ENCODE data around the gene USP49. TPM values are rescaled to one million over a fixed set of nuclear protein-coding genes. Genes with fewer than 3 reads are reported as not detected.

USP49 gene
- total and polyA plus RNA-seq, 10 of the 15 experiments (the other 5 are each of a cell fraction or from before 2014, with no cell fraction given) = 1.0 to 7.7 (median 4.3) TPM

DNA sequence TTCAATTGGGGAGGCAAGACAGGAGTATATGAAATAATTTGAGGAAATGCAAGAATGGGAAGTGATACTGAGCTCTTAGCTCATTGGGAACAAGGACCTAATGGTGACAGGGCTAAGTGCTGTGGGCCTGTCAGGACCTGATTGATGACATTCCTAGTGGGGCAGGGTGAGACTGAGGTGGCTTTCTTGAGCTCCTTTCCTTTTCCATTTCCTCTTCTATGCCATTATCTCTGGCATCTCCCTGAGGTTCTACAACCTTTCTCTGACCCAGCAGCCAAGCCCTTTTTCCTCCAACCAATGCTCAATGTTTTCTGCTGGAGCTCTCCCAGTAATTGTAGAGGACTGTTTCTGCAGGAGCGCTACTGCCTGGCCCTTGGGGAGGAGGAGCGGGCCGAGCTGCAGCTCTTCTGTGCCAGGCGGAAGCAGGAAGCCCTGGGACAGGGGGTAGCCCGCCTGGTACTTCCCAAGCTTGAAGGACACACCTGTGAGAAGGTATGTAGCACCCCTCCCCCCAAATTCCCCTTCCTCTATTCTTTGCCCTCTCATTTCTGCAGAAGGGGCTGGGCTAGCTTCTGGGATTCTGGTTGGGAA is 110.5 kb downstream of the USP49 start:
- Histone ChIP-seq H3K27ac (ENCODE audit: control insufficient read depth, insufficient read depth) (no peak overlapping the region), H3K27me3 (replicated peaks in 1 of 2; ENCODE audit: control insufficient read depth in 2 of 2, insufficient read depth in 2 of 2, low read length in 1 of 2) (no peaks in the 10 kb centered on the region), H3K4me1 (ENCODE audit: control insufficient read depth, insufficient read depth, low read length) (peaks cover 30% of the 10 kb centered on the region), H4K20me1 (ENCODE audit: control insufficient read depth, insufficient read depth) (no peaks in the 10 kb centered on the region), H3K79me2 (ENCODE audit: control insufficient read depth, insufficient read depth, low read length) (peaks cover 22% of the 10 kb centered on the region), H3K4me2 (ENCODE audit: control insufficient read depth, insufficient read depth) (no peak overlapping the region), H3K36me3 (ENCODE audit: control insufficient read depth in 2 of 2, insufficient read depth in 2 of 2, low read length in 1 of 2) (peaks cover 0 to 7% of the 10 kb centered on the region in 2 experiments; a peak in 2 of 4 replicates), H3K9me3 (replicated peaks; ENCODE audit: control insufficient read depth, insufficient read depth, low read length) (no peaks in the 10 kb centered on the region), H3K4me3 (no peak overlapping the region), H2AFZ (ENCODE audit: control insufficient read depth, low read depth, low read length) (no peak overlapping the region), H3K9ac (ENCODE audit: control insufficient read depth, insufficient read depth, low read length) (no peak overlapping the region)
- intact Hi-C loops (cut with micrococcal nuclease; ENCODE audit: unreplicated experiment) = loop anchor here (5.0 kb wide), 4 partner anchors 113 to 778 kb away; partner anchors contain the start of genes BYSL, MED20, UBR2 and USP49
- no peak for ATAC-seq
- 69% methylated on average over 5 of the region's 5 CpGs for WGBS (ENCODE audit: insufficient coverage, insufficient replicate concordance, low lambda C conversion rate, missing lambda C conversion rate)
- RAD21 ChIA-PET (ENCODE audit: unreplicated experiment) = interaction anchor here (0.6 to 5.0 kb wide), 7 partner anchors 52 to 380 kb away, joined by 3 to 80 read pairs (median 3); partner anchors contain the start of genes BYSL and MED20
- no TSS peak for BruUV-seq (replicated peaks)
- DNase-seq (ENCODE audit: low read depth, low spot score) = no peak
- CTCF ChIA-PET = interaction anchor here (0.9 to 8.3 kb wide), 10 partner anchors 9 to 478 kb away, joined by 3 to 141 read pairs (median 5); partner anchors contain the start of genes BYSL, MED20 and TAF8
- POLR2A ChIA-PET = no interaction called here
- no peak for FAIRE-seq
- in situ Hi-C loops (cut with MboI) = loop anchor here (5.0 kb wide), 1 partner anchor 258 kb away; no protein-coding TSS in a partner anchor
- SMC1A ChIA-PET (ENCODE audit: uncharacterized antibody, unreplicated experiment) = interaction anchor here (0.6 to 5.6 kb wide), 10 partner anchors 10 to 431 kb away, joined by 3 to 54 read pairs (median 3); partner anchors contain the start of genes BYSL and MED20
- TF ChIP-seq IKZF2 (IDR thresholded peaks at IDR 0.05) (0 out of 4 replicates have a peak, but pooled peaks of 1 of the 2 experiments have one; percentile 31), NR2F1 (conservative IDR thresholded peaks at IDR 0.05) (no peak), CHD4 (IDR thresholded peaks at IDR 0.05) (no peak), NFYB (IDR thresholded peaks at IDR 0.05; ENCODE audit: insufficient read depth, low read depth, low read length) (no peak), SPI1 (IDR thresholded peaks at IDR 0.05; ENCODE audit: borderline replicate concordance, insufficient read depth, low read depth, low read length) (peak; percentile 76; the same call in 1 of the 2 replicates), GATAD2B (conservative IDR thresholded peaks at IDR 0.05; ENCODE audit: low read depth) (no peak), IKZF1 (conservative IDR thresholded peaks at IDR 0.05) (0 out of 2 replicates have a peak, but pooled peaks have one; percentile 26), NR2C2 (IDR thresholded peaks at IDR 0.05; ENCODE audit: borderline replicate concordance, control insufficient read depth, insufficient read length, low read depth) (no peak), ZNF217 (IDR thresholded peaks at IDR 0.05) (no peak), NRF1 (conservative IDR thresholded peaks at IDR 0.05; ENCODE audit: low read depth, low read length) (no peak), SIX5 (IDR thresholded peaks at IDR 0.05; ENCODE audit: low read depth, low read length, severe bottlenecking) (no peak)
- TF ChIP-seq, protein P1, sequence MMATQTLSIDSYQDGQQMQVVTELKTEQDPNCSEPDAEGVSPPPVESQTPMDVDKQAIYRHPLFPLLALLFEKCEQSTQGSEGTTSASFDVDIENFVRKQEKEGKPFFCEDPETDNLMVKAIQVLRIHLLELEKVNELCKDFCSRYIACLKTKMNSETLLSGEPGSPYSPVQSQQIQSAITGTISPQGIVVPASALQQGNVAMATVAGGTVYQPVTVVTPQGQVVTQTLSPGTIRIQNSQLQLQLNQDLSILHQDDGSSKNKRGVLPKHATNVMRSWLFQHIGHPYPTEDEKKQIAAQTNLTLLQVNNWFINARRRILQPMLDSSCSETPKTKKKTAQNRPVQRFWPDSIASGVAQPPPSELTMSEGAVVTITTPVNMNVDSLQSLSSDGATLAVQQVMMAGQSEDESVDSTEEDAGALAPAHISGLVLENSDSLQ (IDR thresholded peaks at IDR 0.05) = peak; percentile 81
- TF ChIP-seq, protein P2, sequence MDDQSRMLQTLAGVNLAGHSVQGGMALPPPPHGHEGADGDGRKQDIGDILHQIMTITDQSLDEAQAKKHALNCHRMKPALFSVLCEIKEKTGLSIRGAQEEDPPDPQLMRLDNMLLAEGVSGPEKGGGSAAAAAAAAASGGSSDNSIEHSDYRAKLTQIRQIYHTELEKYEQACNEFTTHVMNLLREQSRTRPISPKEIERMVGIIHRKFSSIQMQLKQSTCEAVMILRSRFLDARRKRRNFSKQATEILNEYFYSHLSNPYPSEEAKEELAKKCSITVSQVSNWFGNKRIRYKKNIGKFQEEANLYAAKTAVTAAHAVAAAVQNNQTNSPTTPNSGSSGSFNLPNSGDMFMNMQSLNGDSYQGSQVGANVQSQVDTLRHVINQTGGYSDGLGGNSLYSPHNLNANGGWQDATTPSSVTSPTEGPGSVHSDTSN (IDR thresholded peaks at IDR 0.05; ENCODE audit: insufficient replicate concordance, low read depth, low read length) = peak; percentile 81

Data from GM12878 (cell line).